HG02870 (cell line): ENCODE results near the gene CTSC.

Experiments
- ATAC-seq: cut with Tn5 transposase; IDR thresholded peaks from one replicate; pipeline ENCODE4 v1.9.1; 2021; ENCODE audit warnings: mild to moderate bottlenecking, moderate library complexity; ENCODE audit not compliant: unreplicated experiment

CTSC gene

GRCh38 chr11:88320149-88320559 is 17.4 kb downstream of the CTSC start:
- ATAC-seq, result no peak

GRCh38 chr11:88318017-88318416 is 19.5 kb downstream of the CTSC start:
- no peak for ATAC-seq

- ATAC-seq, result no peak
These were observed 20.0 kb downstream of the CTSC start for GRCh38 chr11:88317536-88317935.

- ATAC-seq, result no peak
These were observed 21.5 kb downstream of the CTSC start for GRCh38 chr11:88315981-88316441.

- ATAC-seq, result no peak
These were observed 22.5 kb downstream of the CTSC start for GRCh38 chr11:88315015-88315414.

- ATAC-seq, result no peak
These were observed 24.1 kb downstream of the CTSC start for GRCh38 chr11:88313441-88313840.

GRCh38 chr11:88312628-88313027 is 24.9 kb downstream of the CTSC start:
- no peak for ATAC-seq

- no peak for ATAC-seq
These were observed 27.3 kb downstream of the CTSC start for GRCh38 chr11:88310246-88310645.

GRCh38 chr11:88308576-88308975 is 29.0 kb downstream of the CTSC start:
- ATAC-seq, result no peak

GRCh38 chr11:88307749-88308425 is 29.6 kb downstream of the CTSC start:
- peak; percentile 70 for ATAC-seq

- ATAC-seq, result no peak
These were observed 30.8 kb downstream of the CTSC start for GRCh38 chr11:88306785-88307184.

GRCh38 chr11:88305430-88305829 is 32.1 kb downstream of the CTSC start:
- no peak for ATAC-seq

- no peak for ATAC-seq
These were observed 33.2 kb downstream of the CTSC start for GRCh38 chr11:88304352-88304751.

GRCh38 chr11:88303037-88303436 is 34.5 kb downstream of the CTSC start:
- ATAC-seq, result no peak

GRCh38 chr11:88301488-88302140 is 35.9 kb downstream of the CTSC start:
- ATAC-seq, result peak; percentile 42

- ATAC-seq, result peak; percentile 69
These were observed 36.5 kb downstream of the CTSC start for GRCh38 chr11:88300888-88301487.

GRCh38 chr11:88297863-88298262 is 39.7 kb downstream of the CTSC start:
- no peak for ATAC-seq

- no peak for ATAC-seq
These were observed 40.1 kb downstream of the CTSC start for GRCh38 chr11:88297421-88297820.

- ATAC-seq, result peak; percentile 54
These were observed 42.5 kb downstream of the CTSC start for GRCh38 chr11:88295028-88295427.

- no peak for ATAC-seq
These were observed 43.6 kb downstream of the CTSC start for GRCh38 chr11:88293931-88294330.

GRCh38 chr11:88292171-88292843 is 45.2 kb downstream of the CTSC start:
- no peak for ATAC-seq

GRCh38 chr11:88288560-88288959 is 49.0 kb downstream of the CTSC start:
- ATAC-seq, result no peak
